K562 (cell line): ENCODE measurements around the gene MKNK1. TPM values are rescaled to one million over a fixed set of nuclear protein-coding genes. Genes with fewer than 3 reads are reported as not detected.
A peak's percentile ranks its signal among the peaks of the same experiment; 100 is the strongest.

Experiments
- ATAC-seq: fragments of 200-7000 bp; cut with Tn5 transposase; 3 replicates; pipeline ENCODE4 v1.9.1; 2020; ENCODE audit warnings: moderate library complexity
- BruUV-seq: library from RNA; stranded (reverse); fragments of 400-500 nt; replicated peaks from 2 replicates; lab custom pipeline; 2021; lab: Mats Ljungman, UMichigan
- CTCF ChIA-PET: fragments of 300-600 bp; formaldehyde crosslinking; extraction: SDS; loops from one replicate; lab custom pipeline; 2021; ENCODE audit warnings: low intra/inter-chr PET ratio; lab: Yijun Ruan, JAX
- POLR2A ChIA-PET: fragments of 300-600, 350-650 bp; sonication (Branson Sonifier 250); formaldehyde crosslinking; extraction: SDS; loops from one replicate; lab custom pipeline; 2021; ENCODE audit warnings: antibody characterized with exemption, inconsistent platforms; lab: Yijun Ruan, JAX
- DNase-seq, 4 experiments: peaks; one replicate each; pipeline versions ENCODE4 v3.0.0 to v3.0.0-alpha.2; 2011 to 2018; ENCODE audit warnings: low spot score in 3 of 4, mixed read lengths in 3 of 4; ENCODE audit errors: extremely low read depth in 1 of 4
- FAIRE-seq: peaks from 2 replicates; lab custom pipeline; 2011; peaks lifted over from hg19 to GRCh38; lab: Jason Lieb, UNC
- H2AFZ ChIP-seq: 2 replicates; pipeline ENCODE4 v1.6.0; 2011; ENCODE audit warnings: low read depth, low read length, control low read depth, inconsistent platforms
- H3K27ac ChIP-seq: fragments of 200-600 bp; 3 replicates; pipeline ENCODE4 v1.8.0; 2011; ENCODE audit warnings: low read depth, mild to moderate bottlenecking, control low read depth, inconsistent platforms, low read length, moderate library complexity, mixed read lengths; ENCODE audit errors: extremely low read depth
- H3K27me3 ChIP-seq, 2 experiments: fragments of 300-600 bp in 1 of 2; 2 replicates in 1 of 2; 3 replicates in 1 of 2; pipeline versions ENCODE4 v1.6.0 to v1.8.0; 2011; ENCODE audit warnings: inconsistent platforms in 2 of 2, low read length in 2 of 2, mild to moderate bottlenecking in 1 of 2, mixed read lengths in 1 of 2, moderate library complexity in 1 of 2; ENCODE audit not compliant: control insufficient read depth in 2 of 2, insufficient read depth in 2 of 2
- H3K36me3 ChIP-seq: fragments of 300-600 bp; 3 replicates; pipeline ENCODE4 v1.8.0; 2011; ENCODE audit warnings: mild to moderate bottlenecking, low read length, inconsistent platforms; ENCODE audit not compliant: control insufficient read depth, insufficient read depth
- H3K4me1 ChIP-seq, 2 experiments: fragments of 200-600 bp in 1 of 2; replicated peaks in 1 of 2; 2 replicates in 1 of 2; 3 replicates in 1 of 2; pipeline versions ENCODE4 v1.5.1 to v1.8.0; 2011; ENCODE audit warnings: inconsistent platforms in 2 of 2, low read length in 2 of 2, mild to moderate bottlenecking in 1 of 2, mixed read lengths in 1 of 2, moderate library complexity in 1 of 2; ENCODE audit not compliant: control insufficient read depth in 2 of 2, insufficient read depth in 2 of 2
- H3K4me2 ChIP-seq: 2 replicates; pipeline ENCODE4 v1.6.1; 2011; ENCODE audit warnings: low read length, control low read depth, inconsistent platforms, mixed read lengths; ENCODE audit not compliant: insufficient read depth
- H3K4me3 ChIP-seq: fragments of 200-600 bp; sonication (generic), shearing (Covaris generic); 2 replicates; pipeline ENCODE4 v1.5.1; 2016; ENCODE audit warnings: control low read depth, inconsistent platforms
- H3K79me2 ChIP-seq: fragments of 200-600 bp; 3 replicates; pipeline ENCODE4 v1.8.0; 2011; ENCODE audit warnings: low read length, inconsistent platforms; ENCODE audit not compliant: control insufficient read depth, insufficient read depth
- H3K9ac ChIP-seq, 2 experiments: 2 replicates each; pipeline versions ENCODE4 v1.6.0 to v1.6.1; 2011; ENCODE audit warnings: low read depth in 2 of 2, low read length in 2 of 2, control low read depth in 1 of 2, inconsistent platforms in 1 of 2, mild to moderate bottlenecking in 1 of 2, mixed read lengths in 1 of 2; ENCODE audit not compliant: insufficient read depth in 1 of 2
- H3K9me1 ChIP-seq: one replicate; pipeline ENCODE4 v1.6.0; 2011; ENCODE audit warnings: inconsistent platforms, mild to moderate bottlenecking, low read length, moderate library complexity; ENCODE audit not compliant: control insufficient read depth, insufficient read depth
- H3K9me3 ChIP-seq: replicated peaks from 2 replicates; pipeline ENCODE4 v1.5.1; 2011; ENCODE audit warnings: low read depth, low read length, inconsistent platforms; ENCODE audit not compliant: control insufficient read depth, insufficient read depth
- H4K20me1 ChIP-seq: replicated peaks from 2 replicates; pipeline ENCODE4 v1.6.1; 2011; ENCODE audit warnings: low read length, inconsistent platforms, mixed read lengths; ENCODE audit not compliant: control insufficient read depth, insufficient read depth
- BRCA1 ChIP-seq, 2 experiments: fragments of 450-650 bp in 1 of 2; sonication (generic) in 1 of 2; formaldehyde crosslinking in 1 of 2; IDR thresholded peaks; 2 replicates each; pipeline versions ENCODE4 v1.5.0 to v1.6.1; 2017 to 2020; ENCODE audit warnings: mild to moderate bottlenecking in 1 of 2, missing genetic modification reagents in 1 of 2
- CHD1 ChIP-seq: fragments of 200-600 bp; sonication (generic); IDR thresholded peaks from one replicate; pipeline ENCODE4 v1.6.1; 2012; ENCODE audit warnings: mild to moderate bottlenecking, moderate library complexity, low read length, inconsistent platforms
- HMGN3 ChIP-seq: IDR thresholded peaks from 2 replicates; pipeline ENCODE4 v1.6.1; 2011; ENCODE audit warnings: borderline replicate concordance, low read depth, mild to moderate bottlenecking, mixed read lengths, low read length; ENCODE audit not compliant: insufficient read length; ENCODE audit errors: extremely low read depth
- MYC ChIP-seq, 2 experiments: fragments of 250-450 bp in 1 of 2; sonication (Bioruptor Pico) in 1 of 2; IDR thresholded peaks; 2 replicates each; pipeline versions ENCODE4 v1.5.1 to v1.6.1; 2012 to 2021; ENCODE audit warnings: low read depth in 2 of 2, borderline replicate concordance in 1 of 2, improper control_type of control experiment in 1 of 2, low read length in 1 of 2, mild to moderate bottlenecking in 1 of 2, moderate library complexity in 1 of 2
- NCOA4 ChIP-seq: fragments of 450-650 bp; IDR thresholded peaks from 2 replicates; pipeline ENCODE4 v1.6.1; 2018; ENCODE audit warnings: mild to moderate bottlenecking; ENCODE audit not compliant: partially characterized antibody
- NFE2 ChIP-seq: IDR thresholded peaks from 2 replicates; pipeline ENCODE4 v1.6.1; 2014; ENCODE audit warnings: antibody characterized with exemption, low read depth
- RBM39 ChIP-seq: fragments of 200-400 bp; formaldehyde crosslinking; optimal IDR thresholded peaks from 2 replicates; pipeline ENCODE3; 2018; ENCODE audit warnings: low read depth, low read length
- RNF219 ChIP-seq: fragments of 250-450 bp; sonication (Bioruptor Pico); IDR thresholded peaks from 2 replicates; pipeline ENCODE4 v1.5.0; 2022; ENCODE audit warnings: mild to moderate bottlenecking
- SP1 ChIP-seq: sonication (generic); formaldehyde crosslinking; IDR thresholded peaks from 2 replicates; pipeline ENCODE4 v1.8.1; 2022; ENCODE audit warnings: mild to moderate bottlenecking, missing genetic modification reagents
- ZNF436 ChIP-seq: fragments of 250-450, 450-650 bp; sonication (Bioruptor Pico); formaldehyde crosslinking; IDR thresholded peaks from 2 replicates; pipeline ENCODE4 v1.7.0; 2020; ENCODE audit warnings: mild to moderate bottlenecking
- ZNF449 ChIP-seq: fragments of 250-450 bp; sonication (Bioruptor Pico); IDR thresholded peaks from 2 replicates; pipeline ENCODE4 v1.8.0; 2022; ENCODE audit warnings: moderate library complexity, mild to moderate bottlenecking, inconsistent platforms
- WGBS: fragments of 100-300 bp; shearing (Covaris generic); methylation state at CpG from one replicate; pipeline ENCODE4 v1.1.6; 2016; ENCODE audit warnings: low coverage, mixed read lengths; ENCODE audit not compliant: insufficient coverage; ENCODE audit errors: missing lambda C conversion rate; 5-methylcytosine and 5-hydroxymethylcytosine counted together
- in situ Hi-C: fragments of 300-500 bp; cut with MboI; formaldehyde crosslinking; loops from 4 replicates; pipeline ENCODE4 v1.15.0; 2018; ENCODE audit warnings: inconsistent platforms, mixed read lengths
- intact Hi-C: fragments of 100-400 bp; cut with micrococcal nuclease; formaldehyde crosslinking; loops from 2 replicates; pipeline ENCODE4 v1.14.2; 2022
- polyA plus RNA-seq, 8 experiments: library from polyadenylated mRNA; depleted of rRNA in 4 of 8; stranded (reverse) in 5 of 8; unstranded in 3 of 8; fragments of >200 nt; fragmentation: Nextera tagmentation in 2 of 8; fragmentation: Illumina TruSeq in 1 of 8; extraction: Ambion mirVana in 2 of 8; extraction: Trizol in 1 of 8; gene quantifications; 2 replicates each; pipeline versions ENCODE4 v1.2.1 to v1.2.3, GENCODE V29; 2011 to 2014; ENCODE audit warnings: inconsistent platforms in 1 of 8, missing spikeins in 1 of 8
- total RNA-seq, 7 experiments: library from RNA; depleted of rRNA in 6 of 7; stranded (reverse); fragments of >200 nt in 6 of 7; fragmentation: Illumina TruSeq in 2 of 7; extraction: Trizol in 2 of 7; gene quantifications; 2 replicates each; pipeline versions ENCODE4 v1.2.1 to v1.2.3, GENCODE V29; 2011 to 2021; ENCODE audit warnings: low replicate concordance in 1 of 7

MKNK1 gene
- total and polyA plus RNA-seq, 9 of the 15 experiments (the other 6 are each of a cell fraction or from before 2014, with no cell fraction given) = 27.7 to 51.3 (median 43.7) TPM

- Histone ChIP-seq H3K27ac (peak overlapping the region; percentile 65), H3K79me2 (peaks cover 16% of the 10 kb centered on the region)
- no TSS peak for BruUV-seq
These were observed 599 bp downstream of the MKNK1 start for GRCh38 chr1:46603481-46603857.

GRCh38 chr1:46601257-46602007 lies 2.6 kb downstream of the MKNK1 start:
- POLR2A ChIA-PET = interaction anchor here (0.6 to 3.4 kb wide), 5 partner anchors 12 to 73 kb away, joined by 3 to 19 read pairs (median 4); partner anchors contain the start of gene MOB3C
- H3K9me3 ChIP-seq = no peaks in the 10 kb centered on the region
- no peaks in the 10 kb centered on the region for H4K20me1 ChIP-seq
- H3K27ac ChIP-seq = no peak overlapping the region
- FAIRE-seq (no peak), DNase-seq (no peak), ATAC-seq (no peak)
- H3K79me2 ChIP-seq = peaks cover 16% of the 10 kb centered on the region
- intact Hi-C loops = no loop called here
- no peaks in the 10 kb centered on the region for H3K27me3 ChIP-seq
- WGBS = 75% methylated on average over 3 of the region's 3 CpGs
- peaks cover 6 to 29% of the 10 kb centered on the region in 2 experiments for H3K4me1 ChIP-seq
- BruUV-seq = no TSS peak
- H3K9ac ChIP-seq = no peak overlapping the region
- H3K9me1 ChIP-seq = no peaks in the 10 kb centered on the region
- in situ Hi-C loops = no loop called here
- H2AFZ ChIP-seq = no peak overlapping the region
- no peak overlapping the region for H3K4me2 ChIP-seq
- peaks cover 5% of the 10 kb centered on the region; the same call in 1 of the 3 replicates for H3K36me3 ChIP-seq
- CTCF ChIA-PET = interaction anchor here (0.5 kb wide), 1 partner anchor 61 kb away, joined by 6 read pairs; no protein-coding TSS in a partner anchor
- no peak overlapping the region for H3K4me3 ChIP-seq
- TF ChIP-seq BRCA1 (IDR thresholded peaks at IDR 0.05) = no peak
- no peak for TF ChIP-seq BRCA1 (CRISPR knock-in tag; IDR thresholded peaks at IDR 0.05)
- no peak for TF ChIP-seq MYC (IDR thresholded peaks at IDR 0.05; ENCODE audit: low read depth, low read length)
- TF ChIP-seq MYC (CRISPR knock-in tag; IDR thresholded peaks at IDR 0.05; ENCODE audit: borderline replicate concordance, low read depth) = no peak
- no peak for TF ChIP-seq HMGN3
- TF ChIP-seq NFE2 = no peak
- no peak for TF ChIP-seq ZNF436 (CRISPR knock-in tag)
- TF ChIP-seq ZNF449 (CRISPR knock-in tag) = no peak
- no peak for TF ChIP-seq NCOA4
- no peak for TF ChIP-seq RNF219 (CRISPR knock-in tag)

More at GRCh38 chr1:46603481-46603857, 599 bp downstream of the MKNK1 start:
- CTCF ChIA-PET = interaction anchor here (0.5 kb wide), 1 partner anchor 73 kb away, joined by 4 read pairs; no protein-coding TSS in a partner anchor
- H2AFZ ChIP-seq = peak overlapping the region; percentile 96
- no peaks in the 10 kb centered on the region for H3K27me3 ChIP-seq
- 2% methylated on average over 2 of the region's 2 CpGs for WGBS
- peak overlapping the region; percentile 75 to 98 for H3K9ac ChIP-seq
- peak; percentile 3 for ATAC-seq
- no peaks in the 10 kb centered on the region for H3K9me1 ChIP-seq
- peaks cover 6 to 29% of the 10 kb centered on the region in 2 experiments for H3K4me1 ChIP-seq
- in situ Hi-C loops = no loop called here
- no peak for DNase-seq
- no peak for FAIRE-seq
- H3K4me3 ChIP-seq = peak overlapping the region; percentile 64
- peaks cover 7% of the 10 kb centered on the region; the same call in 2 of the 3 replicates for H3K36me3 ChIP-seq
- TF ChIP-seq CHD1 = peak; percentile 28
- no peak for TF ChIP-seq SP1
- peak; percentile 2 for TF ChIP-seq RBM39
- peak overlapping the region; percentile 91 for H3K4me2 ChIP-seq
- intact Hi-C loops = no loop called here
- H4K20me1 ChIP-seq = no peaks in the 10 kb centered on the region
- POLR2A ChIA-PET = interaction anchor here (0.6 to 4.1 kb wide), 16 partner anchors 9 to 326 kb away, joined by 3 to 38 read pairs (median 4); partner anchors contain the start of genes EFCAB14 and MOB3C
- H3K9me3 ChIP-seq = no peaks in the 10 kb centered on the region
